ENCODE results near the gene PIK3CD. TPM values are rescaled to one million over a fixed set of nuclear protein-coding genes. Genes with fewer than 3 reads are reported as not detected.

Gene PIK3CD
- total RNA-seq, 6 experiments from 2014 or later, result 7.3 to 14.6 (median 9.2) TPM

DNA sequence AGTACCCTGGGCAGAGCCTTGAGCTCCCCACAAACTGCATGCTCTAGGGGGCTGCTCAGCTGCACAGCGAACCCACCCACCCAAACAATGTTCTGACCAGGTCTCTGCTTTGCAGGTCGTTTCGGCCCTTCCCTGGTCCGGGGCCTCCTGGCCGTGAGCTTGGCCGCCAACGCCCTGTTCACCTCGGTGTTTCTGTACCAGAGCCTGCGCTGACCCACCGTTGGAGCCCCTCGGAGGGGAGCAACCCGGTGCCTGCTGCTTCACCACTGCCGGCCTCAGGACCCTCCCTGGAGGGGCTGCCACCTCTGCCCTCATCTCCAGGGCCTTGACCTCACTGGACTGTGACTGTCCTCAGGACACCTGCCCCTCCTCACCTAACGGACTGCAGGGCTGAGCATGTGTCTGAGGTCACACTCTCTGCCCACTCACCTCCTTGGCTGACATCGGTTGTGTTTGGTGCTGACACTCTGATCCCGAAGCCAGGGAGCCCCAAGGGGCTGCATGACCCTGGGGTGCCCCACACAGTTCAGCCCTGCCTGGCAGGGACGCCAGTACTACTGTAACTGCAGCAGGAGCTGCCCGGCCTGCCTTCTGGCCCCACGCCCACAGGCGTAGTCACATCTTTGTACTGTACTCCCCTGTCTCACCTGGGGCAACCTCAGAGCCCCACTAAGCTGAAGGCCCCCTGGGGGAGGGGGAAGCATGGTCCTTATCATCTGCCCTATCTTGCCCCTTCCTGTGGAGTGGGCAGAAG lies 38.5 kb upstream of the PIK3CD start:
- Mint-ChIP-seq H3K27ac (no peak overlapping the region), H3K9me3 (no peaks in the 10 kb centered on the region), H3K27me3 (ENCODE audit: insufficient read depth) (peaks cover 2% of the 10 kb centered on the region; the same call in 1 of the 2 replicates), H3K4me3 (no peak overlapping the region), H3K36me3 (ENCODE audit: low read depth) (peaks cover 4% of the 10 kb centered on the region; the same call in 1 of the 2 replicates), H3K4me1 (ENCODE audit: low read depth) (no peaks in the 10 kb centered on the region)
- DNase-seq, result no peak
- TF ChIP-seq CTCF (IDR thresholded peaks at IDR 0.05), result no peak

DNA sequence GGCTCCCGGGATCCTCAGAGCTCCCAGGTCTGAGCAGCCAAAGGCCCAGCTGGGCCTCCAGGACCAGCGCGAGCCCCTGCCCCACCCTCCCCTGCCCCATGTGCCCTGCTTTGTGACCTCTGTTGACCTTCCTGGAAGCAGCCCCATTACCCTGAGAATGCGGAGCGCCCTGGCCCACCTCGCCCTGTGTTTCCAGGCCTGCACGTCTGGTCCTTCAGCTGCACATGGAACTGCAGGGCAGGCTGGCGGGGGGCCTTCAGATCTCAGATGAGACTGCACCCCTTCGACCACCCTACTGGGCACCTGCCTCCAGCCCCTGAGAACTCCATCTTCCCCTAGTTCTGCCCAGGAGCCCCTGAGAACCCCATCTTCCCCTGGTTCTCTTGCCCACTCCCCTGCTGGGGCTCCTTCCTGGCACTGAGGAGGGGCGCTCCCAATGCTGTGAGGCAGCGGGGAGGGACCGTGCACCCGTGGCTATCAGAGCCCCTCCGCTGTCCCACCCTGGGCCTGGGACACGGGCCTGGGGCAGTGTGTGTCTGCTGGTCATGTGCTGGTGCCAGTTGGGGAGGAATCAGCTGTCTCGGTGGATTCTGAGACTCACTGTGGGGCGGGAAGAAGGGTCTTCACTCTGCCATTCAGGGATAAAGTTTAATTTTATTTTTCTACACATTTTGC lies 37.8 kb upstream of the PIK3CD start:
- H3K36me3 Mint-ChIP-seq (ENCODE audit: low read depth), result peaks cover 4% of the 10 kb centered on the region; the same call in 1 of the 2 replicates
- H3K4me1 Mint-ChIP-seq (ENCODE audit: low read depth), result no peaks in the 10 kb centered on the region; the same call in 1 of the 2 replicates
- TF ChIP-seq CTCF (IDR thresholded peaks at IDR 0.05), result no peak
- H3K27me3 Mint-ChIP-seq (ENCODE audit: insufficient read depth), result peaks cover 2% of the 10 kb centered on the region; the same call in 1 of the 2 replicates
- no peak overlapping the region for H3K4me3 Mint-ChIP-seq
- DNase-seq, result no peak
- no peaks in the 10 kb centered on the region for H3K9me3 Mint-ChIP-seq
- no peak overlapping the region for H3K27ac Mint-ChIP-seq

- H3K36me3 Mint-ChIP-seq (ENCODE audit: low read depth), result peaks cover 4% of the 10 kb centered on the region; the same call in 1 of the 2 replicates
- H3K9me3 Mint-ChIP-seq, result no peaks in the 10 kb centered on the region
- H3K27me3 Mint-ChIP-seq (ENCODE audit: insufficient read depth), result peaks cover 2% of the 10 kb centered on the region; the same call in 1 of the 2 replicates
- no peak overlapping the region for H3K27ac Mint-ChIP-seq
- H3K4me3 Mint-ChIP-seq, result no peak overlapping the region
- peak; percentile 28 for DNase-seq
- TF ChIP-seq CTCF (IDR thresholded peaks at IDR 0.05), result peak; percentile 71
- peaks cover 5% of the 10 kb centered on the region; the same call in 1 of the 2 replicates for H3K4me1 Mint-ChIP-seq (ENCODE audit: low read depth)
Measured at GRCh38 chr1:9615316-9616063, 36.0 kb upstream of the PIK3CD start.

DNA sequence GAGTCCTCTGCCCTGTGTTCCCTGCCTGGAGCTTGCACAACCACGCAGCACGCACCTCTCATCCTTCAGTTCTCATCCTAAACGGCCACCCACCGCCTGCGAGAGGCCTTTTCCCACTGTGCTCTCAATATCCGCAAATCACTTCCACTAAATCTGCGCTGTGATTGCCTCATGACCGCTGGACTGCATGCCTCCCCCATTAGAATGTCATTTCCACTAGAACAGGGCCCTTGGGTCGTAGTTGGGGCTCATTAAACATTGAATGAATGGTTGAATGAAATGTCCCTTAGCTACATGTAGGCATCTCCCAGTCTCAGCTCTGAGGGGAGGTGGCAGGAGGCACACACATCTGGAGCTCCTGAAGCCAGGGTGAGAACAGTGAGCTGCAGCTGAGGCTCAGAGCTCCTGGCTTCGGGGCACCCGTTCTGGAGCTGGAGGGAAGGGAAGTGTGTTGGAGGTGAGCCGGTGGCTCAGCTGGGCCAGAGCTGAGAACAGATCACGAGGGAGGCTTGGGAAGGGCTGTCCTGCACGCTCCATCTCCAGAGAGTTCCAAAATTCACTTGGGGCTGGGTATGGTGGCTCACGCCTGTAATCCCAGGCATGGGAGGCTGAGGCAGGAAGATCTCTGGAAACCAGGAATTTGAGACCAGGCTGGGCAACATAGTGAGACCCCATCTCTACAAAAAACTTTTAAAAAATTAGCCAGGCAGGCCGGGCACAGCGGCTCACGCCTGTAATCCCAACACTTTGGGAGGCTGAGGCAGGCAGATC lies 32.4 kb upstream of the PIK3CD start:
- H3K4me1 Mint-ChIP-seq (ENCODE audit: low read depth), result peaks cover 11% of the 10 kb centered on the region
- no peaks in the 10 kb centered on the region for H3K9me3 Mint-ChIP-seq
- no peak for DNase-seq
- H3K4me3 Mint-ChIP-seq, result no peak overlapping the region
- no peak overlapping the region for H3K27ac Mint-ChIP-seq
- peaks cover 3% of the 10 kb centered on the region for H3K27me3 Mint-ChIP-seq (ENCODE audit: insufficient read depth)
- H3K36me3 Mint-ChIP-seq (ENCODE audit: low read depth), result no peaks in the 10 kb centered on the region
- no peak for TF ChIP-seq CTCF (IDR thresholded peaks at IDR 0.05)

DNA sequence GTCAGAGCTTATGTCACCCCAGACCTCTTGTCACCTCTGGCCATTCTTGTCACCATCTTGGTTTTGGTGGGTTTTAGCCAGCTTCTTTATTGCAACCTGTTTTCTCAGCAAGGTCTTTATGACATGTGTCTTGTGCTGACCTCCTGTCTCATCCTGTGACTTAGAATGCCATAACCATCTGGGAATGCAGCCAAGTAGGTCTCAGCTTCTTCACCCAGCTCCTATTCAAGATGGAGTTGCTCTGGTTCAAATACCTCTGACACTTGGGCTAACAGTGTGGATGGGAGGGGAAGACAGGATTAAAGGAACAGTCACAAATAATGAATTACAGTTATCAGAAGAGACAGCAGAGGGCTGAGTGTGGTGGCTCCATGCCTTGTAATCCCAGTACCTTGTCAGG lies 30.5 kb upstream of the PIK3CD start:
- DNase-seq, result no peak

More for the DNA sequence above, 30.5 kb upstream of the PIK3CD start:
- Mint-ChIP-seq H3K9me3 (no peaks in the 10 kb centered on the region), H3K27ac (no peak overlapping the region), H3K36me3 (ENCODE audit: low read depth) (no peaks in the 10 kb centered on the region), H3K4me3 (no peak overlapping the region), H3K4me1 (ENCODE audit: low read depth) (peaks cover 13% of the 10 kb centered on the region), H3K27me3 (ENCODE audit: insufficient read depth) (peaks cover 3% of the 10 kb centered on the region)
- no peak for TF ChIP-seq CTCF (IDR thresholded peaks at IDR 0.05)

Measured in HFFc6 (cell line).